Measurements from ENCODE around the gene FABP7.

FABP7 gene

DNA sequence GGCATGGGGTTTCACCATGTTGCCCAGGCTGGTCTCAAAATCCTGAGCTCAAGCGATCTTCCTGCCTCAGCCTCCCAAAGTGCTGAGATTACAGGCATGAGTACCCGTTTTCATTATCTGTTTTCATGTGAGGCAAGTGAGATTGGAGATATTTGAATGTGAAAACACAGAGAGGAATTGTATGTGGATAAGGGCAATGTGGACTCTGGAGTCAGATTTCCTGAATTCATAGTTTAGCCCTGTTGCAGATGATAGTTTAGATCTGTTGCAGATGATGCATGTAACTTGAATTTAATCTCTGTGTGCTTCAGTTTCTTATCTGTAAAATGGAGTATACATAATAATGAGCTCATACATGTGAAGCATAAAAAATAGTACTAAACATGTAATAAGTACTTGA, 13.2 kb downstream of the FABP7 start:
- DNase-seq (ENCODE audit: low read depth in 2 of 3, low spot score in 1 of 3): no peak

- no peak for DNase-seq (ENCODE audit: low read depth in 2 of 3, low spot score in 1 of 3)
Measured at GRCh38 chr6:122797537-122797936, 18.0 kb downstream of the FABP7 start.

- DNase-seq (ENCODE audit: low read depth in 2 of 3, low spot score in 1 of 3): no peak
Measured at GRCh38 chr6:122798099-122798641, 18.7 kb downstream of the FABP7 start.

DNA sequence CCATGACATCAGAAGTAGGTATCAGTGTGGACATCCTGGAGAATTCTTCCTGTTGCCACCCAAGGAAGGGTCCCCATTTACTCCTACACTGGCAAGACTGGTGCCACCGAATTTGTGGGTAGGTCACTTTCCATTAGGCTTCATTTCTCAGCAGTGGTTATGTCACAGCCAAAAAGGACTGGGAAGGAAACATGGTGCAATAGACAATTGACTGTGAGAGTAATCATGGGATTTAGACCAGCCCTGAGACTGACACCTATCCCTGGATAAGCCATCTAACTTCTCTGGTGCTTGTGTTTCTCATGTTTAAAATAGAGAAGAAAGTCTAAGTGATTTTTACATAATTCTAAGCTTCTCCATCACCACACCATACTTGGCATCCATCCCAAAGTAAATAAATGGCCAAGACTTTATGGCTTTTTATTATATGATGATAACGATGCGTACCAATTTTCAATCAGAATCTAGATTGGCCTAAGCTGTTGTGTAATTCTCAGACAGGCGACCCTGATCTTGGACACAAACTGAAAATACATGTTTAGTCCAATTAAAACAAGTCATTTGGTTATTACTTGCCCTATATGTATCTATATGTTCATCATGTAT, 19.7 kb downstream of the FABP7 start:
- DNase-seq (ENCODE audit: low read depth in 2 of 3, low spot score in 1 of 3): no peak

DNA sequence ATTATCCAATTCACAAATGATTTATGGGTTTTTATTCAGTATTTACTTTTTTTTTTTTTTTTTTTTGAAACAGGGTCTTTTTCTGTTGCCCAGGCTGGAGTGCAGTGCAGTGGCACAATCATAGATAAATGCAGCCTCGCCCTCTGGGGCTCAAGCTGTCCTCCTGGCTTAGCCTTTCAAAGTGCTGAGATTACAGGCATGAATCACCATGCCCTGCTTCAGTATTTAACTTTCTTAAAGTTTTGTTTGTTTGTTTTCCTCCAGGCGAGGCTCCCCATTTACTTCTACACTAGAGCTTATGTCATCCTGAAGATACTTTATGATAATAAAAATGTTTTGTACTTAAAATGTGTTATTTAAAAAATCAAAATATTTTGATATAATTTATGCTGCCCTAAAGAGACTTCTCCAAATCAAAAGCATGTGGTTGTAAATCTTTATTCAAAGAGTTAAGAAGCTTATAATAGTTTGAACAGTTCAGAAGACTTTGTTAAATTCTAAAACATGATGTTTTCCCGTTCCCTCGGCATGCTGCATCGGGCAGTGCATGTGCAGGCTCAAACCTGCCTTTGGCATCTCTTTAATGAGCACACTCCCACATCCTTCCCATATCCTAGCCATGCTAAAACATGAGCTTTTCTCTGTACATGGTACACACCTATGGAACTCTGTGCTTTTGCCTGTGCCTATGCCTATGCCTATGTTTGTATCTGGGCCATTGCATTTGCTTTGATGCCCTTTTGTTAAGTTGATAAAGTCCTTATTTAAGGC, 20.6 kb downstream of the FABP7 start:
- DNase-seq (ENCODE audit: low read depth in 2 of 3, low spot score in 1 of 3): no peak

DNA sequence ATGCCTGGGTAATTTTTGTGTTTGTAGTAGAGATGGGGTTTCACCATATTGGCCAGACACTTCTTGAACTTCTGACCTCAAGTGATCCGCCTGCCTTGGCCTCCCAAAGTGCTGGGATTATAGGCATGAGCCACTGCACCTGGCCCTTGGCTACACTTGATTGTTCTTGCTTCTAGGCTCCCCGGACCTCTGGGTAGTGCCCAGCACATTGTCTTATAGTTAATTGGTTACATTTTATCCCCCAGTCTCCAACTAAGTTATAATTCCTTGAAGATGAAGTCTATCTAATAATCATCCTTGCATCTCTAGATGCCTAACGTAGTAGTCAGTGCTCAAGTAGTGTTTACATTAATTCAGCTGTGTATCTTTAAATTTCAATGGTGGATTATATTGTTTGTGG, 21.4 kb downstream of the FABP7 start:
- no peak for DNase-seq (ENCODE audit: low read depth in 2 of 3, low spot score in 1 of 3)

- no peak for DNase-seq (ENCODE audit: low read depth in 2 of 3, low spot score in 1 of 3)
Measured at GRCh38 chr6:122801397-122801796, 21.9 kb downstream of the FABP7 start.

DNA sequence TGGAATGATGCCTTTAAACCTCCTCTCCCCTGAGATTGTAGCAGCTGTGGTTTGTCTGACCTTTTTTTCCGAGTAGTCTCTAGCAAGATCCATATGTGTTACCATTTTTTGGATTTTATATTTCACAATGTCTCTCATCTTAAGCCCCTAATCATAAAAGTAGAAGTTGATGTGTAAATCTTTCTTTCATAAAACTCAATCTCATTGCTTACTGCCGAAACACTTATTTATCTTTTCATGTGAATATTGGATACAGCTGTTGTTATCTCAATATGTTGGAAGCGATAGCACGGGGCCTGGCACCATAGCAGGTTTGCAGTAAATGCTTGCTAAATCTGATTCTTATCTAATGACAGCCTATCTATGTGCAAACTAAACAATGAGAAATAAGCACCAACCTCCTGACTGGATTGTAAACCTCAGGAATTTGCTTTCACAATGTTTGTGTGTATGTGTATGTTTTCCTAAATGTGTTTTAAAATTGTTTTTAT, 23.7 kb downstream of the FABP7 start:
- no peak for DNase-seq (ENCODE audit: low read depth in 2 of 3, low spot score in 1 of 3)

- DNase-seq (ENCODE audit: low read depth in 2 of 3, low spot score in 1 of 3): no peak
Measured at GRCh38 chr6:122804962-122805485, 25.5 kb downstream of the FABP7 start.

DNA sequence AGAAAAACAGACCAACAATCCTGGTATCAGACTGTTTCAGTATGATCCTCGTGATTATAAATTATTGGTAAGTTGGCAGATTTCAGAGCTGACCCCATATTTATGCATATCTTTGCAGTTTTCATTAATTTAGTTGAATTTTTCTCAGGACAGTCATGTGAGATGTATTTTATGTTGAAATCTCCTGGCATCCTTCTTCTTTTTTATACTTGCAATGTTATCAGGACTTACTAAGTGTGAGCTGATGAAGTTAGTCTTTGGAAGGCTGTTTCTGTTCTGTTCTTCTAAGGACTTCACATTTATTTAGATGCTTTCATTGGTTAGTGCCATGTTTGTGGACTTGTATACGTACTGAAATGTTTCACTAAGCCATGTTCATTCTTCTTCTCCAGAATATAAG, 26.8 kb downstream of the FABP7 start:
- no peak for DNase-seq (ENCODE audit: low read depth in 2 of 3, low spot score in 1 of 3)

- DNase-seq (ENCODE audit: low read depth in 2 of 3, low spot score in 1 of 3): no peak
Measured at GRCh38 chr6:122808121-122808885, 28.8 kb downstream of the FABP7 start.

DNA sequence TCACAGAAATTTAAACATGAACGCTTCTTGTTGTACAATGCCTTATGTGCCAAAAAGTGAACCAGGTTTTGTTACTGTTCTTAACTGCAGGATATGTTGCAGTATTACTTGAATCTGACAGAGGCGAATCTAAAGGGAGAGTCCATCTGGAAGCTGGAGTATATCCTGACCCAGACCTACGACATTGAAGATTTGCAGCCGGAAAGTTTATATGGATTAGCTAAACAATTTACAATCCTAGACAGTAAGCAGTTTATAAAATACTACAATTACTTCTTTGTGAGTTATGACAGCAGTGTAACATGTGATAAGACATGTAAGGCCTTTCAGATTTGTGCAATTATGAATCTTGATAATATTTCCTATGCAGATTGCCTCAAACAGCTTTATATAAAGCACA, 29.5 kb downstream of the FABP7 start:
- no peak for DNase-seq (ENCODE audit: low read depth in 2 of 3, low spot score in 1 of 3)

DNA sequence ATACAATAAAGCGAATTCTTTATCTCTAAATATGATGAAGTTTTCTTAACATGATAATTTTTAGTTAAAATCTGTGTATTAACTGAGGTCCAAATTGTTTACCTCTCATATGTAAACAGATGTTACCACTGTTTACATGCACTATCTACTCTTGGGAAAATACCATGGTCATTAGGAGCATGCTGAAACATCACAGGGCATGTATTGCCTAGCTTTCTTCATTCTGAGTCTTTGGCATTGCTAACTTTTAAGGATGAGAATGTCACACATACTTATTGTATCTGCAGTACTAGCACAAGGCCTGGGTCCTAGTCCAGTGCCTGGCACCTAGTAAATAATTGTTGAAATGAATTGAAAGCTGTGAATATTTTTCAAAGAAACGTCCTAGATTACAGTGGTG, 30.2 kb downstream of the FABP7 start:
- DNase-seq (ENCODE audit: low read depth in 2 of 3, low spot score in 1 of 3): no peak

DNA sequence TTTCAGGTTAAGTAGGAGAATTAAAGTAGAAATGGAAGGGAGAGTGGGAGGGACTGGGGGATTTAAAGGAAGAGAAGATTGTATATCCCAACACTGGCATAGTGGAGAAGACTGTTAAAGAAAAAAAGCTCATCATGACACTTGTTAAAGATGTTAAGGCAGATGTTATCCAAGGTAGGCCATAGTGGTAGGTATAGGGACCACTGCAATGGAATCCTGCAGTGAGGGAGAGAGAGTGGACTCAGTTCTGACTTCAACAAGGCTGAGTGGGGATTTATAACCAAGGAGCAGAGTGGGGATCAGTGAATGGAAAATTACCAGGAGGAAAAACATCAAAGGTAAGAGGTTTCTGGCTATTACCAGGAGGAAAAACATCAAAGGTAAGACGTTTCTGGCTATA, 30.7 kb downstream of the FABP7 start:
- no peak for DNase-seq (ENCODE audit: low read depth in 2 of 3, low spot score in 1 of 3)

GRCh38 chr6:122817358-122817757, 37.8 kb downstream of the FABP7 start:
- no peak for DNase-seq (ENCODE audit: low read depth in 2 of 3, low spot score in 1 of 3)

GRCh38 chr6:122817766-122818165, 38.2 kb downstream of the FABP7 start:
- DNase-seq (ENCODE audit: low read depth in 2 of 3, low spot score in 1 of 3): no peak

DNA sequence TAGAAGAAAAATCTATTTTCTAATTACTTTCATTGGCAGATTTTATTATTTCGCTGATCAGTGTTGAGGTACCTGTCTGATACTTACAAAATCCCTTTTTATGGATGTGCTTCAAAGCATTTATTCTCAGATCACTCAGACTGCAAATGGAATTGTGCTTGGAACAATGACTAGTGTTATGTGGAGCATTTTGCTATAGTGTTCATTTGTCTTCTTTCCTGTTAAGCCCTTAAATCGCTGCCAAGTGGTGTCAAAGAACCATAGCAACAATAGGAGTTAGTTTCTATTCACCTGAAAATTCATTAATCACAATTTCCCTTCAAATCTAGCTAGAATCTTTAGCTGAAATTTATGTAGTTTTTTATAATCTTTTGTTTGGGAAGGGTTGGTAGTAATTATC, 39.4 kb downstream of the FABP7 start:
- DNase-seq (ENCODE audit: low read depth in 2 of 3, low spot score in 1 of 3): no peak

DNA sequence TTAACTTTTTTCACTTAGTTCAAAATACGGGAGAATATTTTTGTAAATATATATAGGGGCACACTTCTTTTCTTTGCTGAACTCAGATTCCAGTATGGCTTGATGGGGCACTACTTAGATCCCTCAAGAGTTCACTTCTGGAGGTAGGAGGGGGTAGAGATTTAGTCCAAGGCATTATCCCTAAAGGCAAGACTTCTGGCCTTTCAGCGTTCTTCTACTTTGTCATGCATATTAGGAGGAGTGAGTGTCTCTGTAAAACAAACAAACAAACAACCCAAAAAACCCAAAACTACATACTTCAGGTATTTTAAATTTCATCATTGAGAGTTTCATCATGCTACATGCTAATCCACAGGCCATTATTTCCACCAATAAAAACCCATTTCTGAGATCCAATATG, 41.6 kb downstream of the FABP7 start:
- no peak for DNase-seq (ENCODE audit: low read depth in 2 of 3, low spot score in 1 of 3)

- no peak for DNase-seq (ENCODE audit: low read depth in 2 of 3, low spot score in 1 of 3)
Measured at GRCh38 chr6:122825163-122825562, 45.6 kb downstream of the FABP7 start.

DNA sequence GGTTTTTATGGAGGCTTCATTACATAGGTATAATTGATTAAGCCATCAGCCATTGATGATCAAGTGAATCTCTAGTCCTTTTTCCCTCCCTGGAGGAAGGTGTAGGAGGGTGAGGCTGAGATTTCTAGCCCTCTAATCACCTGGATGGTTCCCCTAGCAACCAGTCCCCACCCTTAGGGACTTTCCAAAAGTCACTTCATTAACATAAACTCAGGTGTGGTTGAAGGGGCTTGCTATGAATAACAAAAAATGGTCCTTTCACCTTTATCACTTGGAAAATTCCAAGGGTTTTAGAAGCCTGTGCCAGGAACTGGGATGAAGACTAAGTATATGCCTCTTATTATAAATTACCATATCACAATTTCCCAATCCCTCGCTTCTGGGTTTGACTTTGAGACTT, 49.9 kb downstream of the FABP7 start:
- no peak for DNase-seq (ENCODE audit: low read depth in 2 of 3, low spot score in 1 of 3)

DNA sequence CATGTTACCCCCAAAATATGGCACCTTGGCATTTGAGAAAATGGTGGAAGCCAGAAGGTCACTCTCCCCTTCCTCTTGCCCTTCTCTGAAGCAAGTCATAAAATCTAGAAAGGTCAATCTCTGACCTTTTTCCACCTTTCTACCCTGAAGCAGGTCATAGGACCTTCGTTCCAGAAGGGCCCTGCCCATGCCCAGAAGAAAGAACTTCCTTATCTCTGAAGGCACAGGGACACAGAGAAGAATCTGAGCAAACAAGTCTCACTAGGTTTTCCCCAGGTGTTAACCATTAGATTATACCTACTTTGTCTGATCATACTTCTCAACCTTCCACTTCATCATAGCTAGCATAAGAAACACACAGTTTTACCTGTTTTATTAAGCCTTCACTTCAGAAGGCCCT, 52.0 kb downstream of the FABP7 start:
- DNase-seq (ENCODE audit: low read depth in 2 of 3, low spot score in 1 of 3): no peak

GRCh38 chr6:122832459-122832858, 52.9 kb downstream of the FABP7 start:
- no peak for DNase-seq (ENCODE audit: low read depth in 2 of 3, low spot score in 1 of 3)

Data from stimulated activated CD4-positive, alpha-beta T cell treated with anti-CD3 and anti-CD28 coated beads, Interleukin-12 subunit alpha, Interleukin-12 subunit beta, amount 100 ng/mL, for 48 hours (primary cell).